ENCODE measurements around the gene DIAPH2. TPM values are rescaled to one million over a fixed set of nuclear protein-coding genes. Genes with fewer than 3 reads are reported as not detected.

The DIAPH2 gene
- total and polyA plus RNA-seq, 2 of the 13 experiments (the other 11 are each of a cell fraction or from before 2014, with no cell fraction given) = 2.1 to 8.5 TPM

DNA sequence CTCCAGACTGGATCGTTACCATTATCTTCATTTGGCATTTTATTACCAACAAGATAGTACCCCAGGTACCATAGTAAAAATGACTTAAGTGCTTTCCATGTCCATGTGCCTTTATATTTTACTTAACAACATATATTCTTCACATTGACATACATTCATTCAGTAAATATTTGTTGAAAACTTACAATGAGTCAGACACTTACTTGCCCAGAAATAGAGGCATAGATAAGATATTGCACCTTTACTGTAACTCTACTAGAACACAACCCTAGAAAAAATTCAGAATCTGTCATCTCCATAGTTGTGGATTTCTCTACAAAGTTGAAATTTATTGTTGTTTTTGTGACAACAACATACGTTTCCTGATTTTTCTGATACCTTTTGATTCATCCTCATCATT is 839.7 kb downstream of the DIAPH2 start:
- no peaks in the 10 kb centered on the region for H3K4me1 ChIP-seq (ENCODE audit: insufficient read depth, low read length)
- H3K36me3 ChIP-seq (replicated peaks in 1 of 2; ENCODE audit: control insufficient read depth in 1 of 2, insufficient read depth in 2 of 2, low read length in 2 of 2) = no peaks in the 10 kb centered on the region
- no peaks in the 10 kb centered on the region for H3K27me3 ChIP-seq (ENCODE audit: control insufficient read depth in 1 of 2, insufficient read depth in 2 of 2, low read length in 2 of 2)
- H3K79me2 ChIP-seq (ENCODE audit: insufficient read depth, low read length) = no peaks in the 10 kb centered on the region
- in situ Hi-C loops (cut with HindIII; ENCODE audit: extremely low pct_ligation_motif_present, low pct_unique_long_range_greater_than_20kb) = no loop called here
- H3K27ac ChIP-seq (ENCODE audit: extremely low read length, insufficient read depth, low read length) = no peak overlapping the region
- H3K4me2 ChIP-seq (ENCODE audit: low read depth, low read length) = no peak overlapping the region
- H3K4me3 ChIP-seq (replicated peaks in 1 of 3; ENCODE audit: insufficient read depth in 1 of 3, low read depth in 2 of 3, low read length in 3 of 3) = no peak overlapping the region
- intact Hi-C loops (cut with micrococcal nuclease; ENCODE audit: unreplicated experiment) = no loop called here
- H3K9ac ChIP-seq (ENCODE audit: insufficient read depth, low read depth, low read length) = no peak overlapping the region
- POLR2A ChIA-PET = no interaction called here
- no peaks in the 10 kb centered on the region for H3K9me3 ChIP-seq (ENCODE audit: low read length)
- FAIRE-seq (no peak), DNase-seq (ENCODE audit: low spot score) (no peak), ATAC-seq (no peak)
- TF ChIP-seq NAIF1 (CRISPR knock-in tag; IDR thresholded peaks at IDR 0.05; ENCODE audit: borderline replicate concordance) (no peak), IRX3 (CRISPR knock-in tag; IDR thresholded peaks at IDR 0.05; ENCODE audit: borderline replicate concordance, low read depth) (no peak), ZNF879 (CRISPR knock-in tag; IDR thresholded peaks at IDR 0.05) (no peak), ZNF230 (CRISPR knock-in tag; IDR thresholded peaks at IDR 0.05) (no peak), SMAD9 (CRISPR knock-in tag; IDR thresholded peaks at IDR 0.05) (no peak), SOX6 (IDR thresholded peaks at IDR 0.05) (no peak), SOX6 (CRISPR knock-in tag; IDR thresholded peaks at IDR 0.05) (no peak), ZNF614 (CRISPR knock-in tag; IDR thresholded peaks at IDR 0.05; ENCODE audit: borderline replicate concordance) (no peak), ZC3H13 (CRISPR knock-in tag; IDR thresholded peaks at IDR 0.05) (no peak), ZNF552 (CRISPR knock-in tag; IDR thresholded peaks at IDR 0.05; ENCODE audit: borderline replicate concordance) (no peak), MLLT10 (CRISPR knock-in tag; IDR thresholded peaks at IDR 0.05) (no peak), KLF12 (CRISPR knock-in tag; IDR thresholded peaks at IDR 0.05; ENCODE audit: borderline replicate concordance) (no peak)
- TF ChIP-seq, protein P1, sequence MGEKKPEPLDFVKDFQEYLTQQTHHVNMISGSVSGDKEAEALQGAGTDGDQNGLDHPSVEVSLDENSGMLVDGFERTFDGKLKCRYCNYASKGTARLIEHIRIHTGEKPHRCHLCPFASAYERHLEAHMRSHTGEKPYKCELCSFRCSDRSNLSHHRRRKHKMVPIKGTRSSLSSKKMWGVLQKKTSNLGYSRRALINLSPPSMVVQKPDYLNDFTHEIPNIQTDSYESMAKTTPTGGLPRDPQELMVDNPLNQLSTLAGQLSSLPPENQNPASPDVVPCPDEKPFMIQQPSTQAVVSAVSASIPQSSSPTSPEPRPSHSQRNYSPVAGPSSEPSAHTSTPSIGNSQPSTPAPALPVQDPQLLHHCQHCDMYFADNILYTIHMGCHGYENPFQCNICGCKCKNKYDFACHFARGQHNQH (CRISPR knock-in tag; IDR thresholded peaks at IDR 0.05) = no peak
- TF ChIP-seq, protein P2, sequence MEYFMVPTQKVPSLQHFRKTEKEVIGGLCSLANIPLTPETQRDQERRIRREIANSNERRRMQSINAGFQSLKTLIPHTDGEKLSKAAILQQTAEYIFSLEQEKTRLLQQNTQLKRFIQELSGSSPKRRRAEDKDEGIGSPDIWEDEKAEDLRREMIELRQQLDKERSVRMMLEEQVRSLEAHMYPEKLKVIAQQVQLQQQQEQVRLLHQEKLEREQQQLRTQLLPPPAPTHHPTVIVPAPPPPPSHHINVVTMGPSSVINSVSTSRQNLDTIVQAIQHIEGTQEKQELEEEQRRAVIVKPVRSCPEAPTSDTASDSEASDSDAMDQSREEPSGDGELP (IDR thresholded peaks at IDR 0.05; ENCODE audit: borderline replicate concordance, low read depth) = no peak
- TF ChIP-seq, protein P3, sequence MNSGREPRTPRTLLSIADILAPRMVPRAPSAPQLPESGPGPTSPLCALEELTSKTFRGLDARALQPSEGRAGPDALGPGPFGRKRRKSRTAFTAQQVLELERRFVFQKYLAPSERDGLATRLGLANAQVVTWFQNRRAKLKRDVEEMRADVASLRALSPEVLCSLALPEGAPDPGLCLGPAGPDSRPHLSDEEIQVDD (CRISPR knock-in tag; IDR thresholded peaks at IDR 0.05; ENCODE audit: borderline replicate concordance) = no peak
- CTCF ChIA-PET (ENCODE audit: low intra/inter-chr PET ratio, low total read pairs) = no interaction called here
- H4K20me1 ChIP-seq (ENCODE audit: insufficient read depth, low read length) = no peaks in the 10 kb centered on the region
- BruUV-seq (replicated peaks) = no TSS peak
- WGBS (ENCODE audit: low lambda C conversion rate) = 73% methylated on average over 2 of the region's 2 CpGs
- H2AFZ ChIP-seq (ENCODE audit: low read length) = no peak overlapping the region

Data from HepG2 (cell line).